K562 (cell line): ENCODE measurements around the gene TMEM267. TPM values are rescaled to one million over a fixed set of nuclear protein-coding genes. Genes with fewer than 3 reads are reported as not detected.
A peak's percentile ranks its signal among the peaks of the same experiment; 100 is the strongest.

Source experiments
- ATAC-seq: fragments of 200-7000 bp; cut with Tn5 transposase; 3 replicates; pipeline ENCODE4 v1.9.1; 2020; ENCODE audit warnings: moderate library complexity
- BruUV-seq: library from RNA; stranded (reverse); fragments of 400-500 nt; replicated peaks from 2 replicates; lab custom pipeline; 2021; lab: Mats Ljungman, UMichigan
- CTCF ChIA-PET: fragments of 300-600 bp; formaldehyde crosslinking; extraction: SDS; loops from one replicate; lab custom pipeline; 2021; ENCODE audit warnings: low intra/inter-chr PET ratio; lab: Yijun Ruan, JAX
- POLR2A ChIA-PET: fragments of 300-600, 350-650 bp; sonication (Branson Sonifier 250); formaldehyde crosslinking; extraction: SDS; loops from one replicate; lab custom pipeline; 2021; ENCODE audit warnings: antibody characterized with exemption, inconsistent platforms; lab: Yijun Ruan, JAX
- DNase-seq, 4 experiments: peaks; one replicate each; pipeline versions ENCODE4 v3.0.0 to v3.0.0-alpha.2; 2011 to 2018; ENCODE audit warnings: low spot score in 3 of 4, mixed read lengths in 3 of 4; ENCODE audit errors: extremely low read depth in 1 of 4
- FAIRE-seq: peaks from 2 replicates; lab custom pipeline; 2011; peaks lifted over from hg19 to GRCh38; lab: Jason Lieb, UNC
- H2AFZ ChIP-seq: 2 replicates; pipeline ENCODE4 v1.6.0; 2011; ENCODE audit warnings: low read depth, low read length, control low read depth, inconsistent platforms
- H3K27ac ChIP-seq: fragments of 200-600 bp; 3 replicates; pipeline ENCODE4 v1.8.0; 2011; ENCODE audit warnings: low read depth, mild to moderate bottlenecking, control low read depth, inconsistent platforms, low read length, moderate library complexity, mixed read lengths; ENCODE audit errors: extremely low read depth
- H3K27me3 ChIP-seq, 2 experiments: fragments of 300-600 bp in 1 of 2; 2 replicates in 1 of 2; 3 replicates in 1 of 2; pipeline versions ENCODE4 v1.6.0 to v1.8.0; 2011; ENCODE audit warnings: inconsistent platforms in 2 of 2, low read length in 2 of 2, mild to moderate bottlenecking in 1 of 2, mixed read lengths in 1 of 2, moderate library complexity in 1 of 2; ENCODE audit not compliant: control insufficient read depth in 2 of 2, insufficient read depth in 2 of 2
- H3K36me3 ChIP-seq: fragments of 300-600 bp; 3 replicates; pipeline ENCODE4 v1.8.0; 2011; ENCODE audit warnings: mild to moderate bottlenecking, low read length, inconsistent platforms; ENCODE audit not compliant: control insufficient read depth, insufficient read depth
- H3K4me1 ChIP-seq, 2 experiments: fragments of 200-600 bp in 1 of 2; replicated peaks in 1 of 2; 2 replicates in 1 of 2; 3 replicates in 1 of 2; pipeline versions ENCODE4 v1.5.1 to v1.8.0; 2011; ENCODE audit warnings: inconsistent platforms in 2 of 2, low read length in 2 of 2, mild to moderate bottlenecking in 1 of 2, mixed read lengths in 1 of 2, moderate library complexity in 1 of 2; ENCODE audit not compliant: control insufficient read depth in 2 of 2, insufficient read depth in 2 of 2
- H3K4me2 ChIP-seq: 2 replicates; pipeline ENCODE4 v1.6.1; 2011; ENCODE audit warnings: low read length, control low read depth, inconsistent platforms, mixed read lengths; ENCODE audit not compliant: insufficient read depth
- H3K4me3 ChIP-seq: fragments of 200-600 bp; sonication (generic), shearing (Covaris generic); 2 replicates; pipeline ENCODE4 v1.5.1; 2016; ENCODE audit warnings: control low read depth, inconsistent platforms
- H3K79me2 ChIP-seq: fragments of 200-600 bp; 3 replicates; pipeline ENCODE4 v1.8.0; 2011; ENCODE audit warnings: low read length, inconsistent platforms; ENCODE audit not compliant: control insufficient read depth, insufficient read depth
- H3K9ac ChIP-seq, 2 experiments: 2 replicates each; pipeline versions ENCODE4 v1.6.0 to v1.6.1; 2011; ENCODE audit warnings: low read depth in 2 of 2, low read length in 2 of 2, control low read depth in 1 of 2, inconsistent platforms in 1 of 2, mild to moderate bottlenecking in 1 of 2, mixed read lengths in 1 of 2; ENCODE audit not compliant: insufficient read depth in 1 of 2
- H3K9me1 ChIP-seq: one replicate; pipeline ENCODE4 v1.6.0; 2011; ENCODE audit warnings: inconsistent platforms, mild to moderate bottlenecking, low read length, moderate library complexity; ENCODE audit not compliant: control insufficient read depth, insufficient read depth
- H3K9me3 ChIP-seq: replicated peaks from 2 replicates; pipeline ENCODE4 v1.5.1; 2011; ENCODE audit warnings: low read depth, low read length, inconsistent platforms; ENCODE audit not compliant: control insufficient read depth, insufficient read depth
- H4K20me1 ChIP-seq: replicated peaks from 2 replicates; pipeline ENCODE4 v1.6.1; 2011; ENCODE audit warnings: low read length, inconsistent platforms, mixed read lengths; ENCODE audit not compliant: control insufficient read depth, insufficient read depth
- CEBPG ChIP-seq, 3 experiments: fragments of 200-800 bp in 1 of 3; sonication (Bioruptor generic) in 1 of 3; sonication (generic) in 1 of 3; formaldehyde crosslinking in 1 of 3; IDR thresholded peaks in 2 of 3; conservative IDR thresholded peaks in 1 of 3; 2 replicates each; pipeline versions ENCODE4 v1.6.1 to v1.8.0; 2016 to 2022; ENCODE audit warnings: missing compliant biosample characterization in 2 of 3, missing genetic modification characterization in 2 of 3, mild to moderate bottlenecking in 1 of 3, missing genetic modification reagents in 1 of 3
- WGBS: fragments of 100-300 bp; shearing (Covaris generic); methylation state at CpG from one replicate; pipeline ENCODE4 v1.1.6; 2016; ENCODE audit warnings: low coverage, mixed read lengths; ENCODE audit not compliant: insufficient coverage; ENCODE audit errors: missing lambda C conversion rate; 5-methylcytosine and 5-hydroxymethylcytosine counted together
- in situ Hi-C: fragments of 300-500 bp; cut with MboI; formaldehyde crosslinking; loops from 4 replicates; pipeline ENCODE4 v1.15.0; 2018; ENCODE audit warnings: inconsistent platforms, mixed read lengths
- intact Hi-C: fragments of 100-400 bp; cut with micrococcal nuclease; formaldehyde crosslinking; loops from 2 replicates; pipeline ENCODE4 v1.14.2; 2022
- polyA plus RNA-seq, 8 experiments: library from polyadenylated mRNA; depleted of rRNA in 4 of 8; stranded (reverse) in 5 of 8; unstranded in 3 of 8; fragments of >200 nt; fragmentation: Nextera tagmentation in 2 of 8; fragmentation: Illumina TruSeq in 1 of 8; extraction: Ambion mirVana in 2 of 8; extraction: Trizol in 1 of 8; gene quantifications; 2 replicates each; pipeline versions ENCODE4 v1.2.1 to v1.2.3, GENCODE V29; 2011 to 2014; ENCODE audit warnings: inconsistent platforms in 1 of 8, missing spikeins in 1 of 8
- total RNA-seq, 7 experiments: library from RNA; depleted of rRNA in 6 of 7; stranded (reverse); fragments of >200 nt in 6 of 7; fragmentation: Illumina TruSeq in 2 of 7; extraction: Trizol in 2 of 7; gene quantifications; 2 replicates each; pipeline versions ENCODE4 v1.2.1 to v1.2.3, GENCODE V29; 2011 to 2021; ENCODE audit warnings: low replicate concordance in 1 of 7
- TF ChIP-seq, protein P1 (sequence below): sonication (generic); formaldehyde crosslinking; IDR thresholded peaks from 2 replicates; pipeline ENCODE4 v1.8.1; 2023; ENCODE audit warnings: missing genetic modification reagents, mild to moderate bottlenecking, borderline replicate concordance

TMEM267 gene
- total and polyA plus RNA-seq, 9 of the 15 experiments (the other 6 are each of a cell fraction or from before 2014, with no cell fraction given) = 8.1 to 61.1 (median 17.8) TPM

DNA sequence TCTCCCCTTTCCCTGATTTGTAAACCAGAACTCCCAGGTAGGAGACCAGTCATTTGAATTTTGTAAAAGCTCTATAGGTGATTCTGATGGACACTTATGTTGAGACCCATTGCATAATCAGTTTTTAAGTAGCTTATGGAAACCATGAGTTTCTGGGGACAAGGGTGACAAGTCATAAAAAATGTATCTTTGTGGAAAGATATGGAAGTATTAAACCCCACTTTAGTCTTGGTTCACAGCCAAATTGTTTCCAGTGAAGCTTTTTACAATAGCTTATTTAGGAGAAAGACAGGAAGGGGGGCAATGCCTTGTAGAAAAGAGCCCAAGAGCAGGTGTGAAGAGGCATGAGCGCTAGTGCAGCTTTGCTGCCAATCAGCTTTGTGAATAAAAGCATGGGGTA, 71.0 kb downstream of the TMEM267 start:
- peaks cover 5% of the 10 kb centered on the region for H3K9me1 ChIP-seq
- in situ Hi-C loops (no loop called here), intact Hi-C loops (no loop called here)
- H3K79me2 ChIP-seq = no peaks in the 10 kb centered on the region
- H3K9ac ChIP-seq = no peak overlapping the region
- DNase-seq (no peak), ATAC-seq (no peak), FAIRE-seq (no peak)
- no peak overlapping the region for H3K27ac ChIP-seq
- H3K4me2 ChIP-seq = no peak overlapping the region
- CTCF ChIA-PET = no interaction called here
- 79% methylated on average over 1 of the region's 1 CpG for WGBS
- no peaks in the 10 kb centered on the region for H4K20me1 ChIP-seq
- H3K9me3 ChIP-seq = no peaks in the 10 kb centered on the region
- H3K36me3 ChIP-seq = no peaks in the 10 kb centered on the region
- peaks cover 14 to 20% of the 10 kb centered on the region in 2 experiments for H3K4me1 ChIP-seq
- no peak overlapping the region for H2AFZ ChIP-seq
- no TSS peak for BruUV-seq
- no peak overlapping the region for H3K4me3 ChIP-seq
- POLR2A ChIA-PET = interaction anchor here (0.7 to 2.7 kb wide), 5 partner anchors 9 to 374 kb away, joined by 3 to 13 read pairs (median 4); partner anchors contain the start of genes C5orf34 and TMEM267
- TF ChIP-seq CEBPG (CRISPR knock-in tag; IDR thresholded peaks at IDR 0.05) (no peak), CEBPG (tag; conservative IDR thresholded peaks at IDR 0.05 in 1 of 2, IDR thresholded peaks at IDR 0.05 in 1 of 2) (0 out of 4 replicates have a peak, but pooled peaks of 1 of the 2 experiments have one; percentile 10)
- TF ChIP-seq, protein P1, sequence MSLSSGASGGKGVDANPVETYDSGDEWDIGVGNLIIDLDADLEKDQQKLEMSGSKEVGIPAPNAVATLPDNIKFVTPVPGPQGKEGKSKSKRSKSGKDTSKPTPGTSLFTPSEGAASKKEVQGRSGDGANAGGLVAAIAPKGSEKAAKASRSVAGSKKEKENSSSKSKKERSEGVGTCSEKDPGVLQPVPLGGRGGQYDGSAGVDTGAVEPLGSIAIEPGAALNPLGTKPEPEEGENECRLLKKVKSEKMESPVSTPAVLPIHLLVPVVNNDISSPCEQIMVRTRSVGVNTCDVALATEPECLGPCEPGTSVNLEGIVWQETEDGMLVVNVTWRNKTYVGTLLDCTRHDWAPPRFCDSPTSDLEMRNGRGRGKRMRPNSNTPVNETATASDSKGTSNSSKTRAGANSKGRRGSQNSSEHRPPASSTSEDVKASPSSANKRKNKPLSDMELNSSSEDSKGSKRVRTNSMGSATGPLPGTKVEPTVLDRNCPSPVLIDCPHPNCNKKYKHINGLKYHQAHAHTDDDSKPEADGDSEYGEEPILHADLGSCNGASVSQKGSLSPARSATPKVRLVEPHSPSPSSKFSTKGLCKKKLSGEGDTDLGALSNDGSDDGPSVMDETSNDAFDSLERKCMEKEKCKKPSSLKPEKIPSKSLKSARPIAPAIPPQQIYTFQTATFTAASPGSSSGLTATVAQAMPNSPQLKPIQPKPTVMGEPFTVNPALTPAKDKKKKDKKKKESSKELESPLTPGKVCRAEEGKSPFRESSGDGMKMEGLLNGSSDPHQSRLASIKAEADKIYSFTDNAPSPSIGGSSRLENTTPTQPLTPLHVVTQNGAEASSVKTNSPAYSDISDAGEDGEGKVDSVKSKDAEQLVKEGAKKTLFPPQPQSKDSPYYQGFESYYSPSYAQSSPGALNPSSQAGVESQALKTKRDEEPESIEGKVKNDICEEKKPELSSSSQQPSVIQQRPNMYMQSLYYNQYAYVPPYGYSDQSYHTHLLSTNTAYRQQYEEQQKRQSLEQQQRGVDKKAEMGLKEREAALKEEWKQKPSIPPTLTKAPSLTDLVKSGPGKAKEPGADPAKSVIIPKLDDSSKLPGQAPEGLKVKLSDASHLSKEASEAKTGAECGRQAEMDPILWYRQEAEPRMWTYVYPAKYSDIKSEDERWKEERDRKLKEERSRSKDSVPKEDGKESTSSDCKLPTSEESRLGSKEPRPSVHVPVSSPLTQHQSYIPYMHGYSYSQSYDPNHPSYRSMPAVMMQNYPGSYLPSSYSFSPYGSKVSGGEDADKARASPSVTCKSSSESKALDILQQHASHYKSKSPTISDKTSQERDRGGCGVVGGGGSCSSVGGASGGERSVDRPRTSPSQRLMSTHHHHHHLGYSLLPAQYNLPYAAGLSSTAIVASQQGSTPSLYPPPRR (CRISPR knock-in tag) = no peak
- no peaks in the 10 kb centered on the region for H3K27me3 ChIP-seq
